Brain microvascular endothelial cell (primary cell): Measurements from ENCODE around the gene CD300A.
"Not testable (repeated sequence)": the region's sequence is repeated elsewhere in the genome, so short reads cannot be mapped to it uniquely, and the experiment has no call there.

Experiments
- DNase-seq: peaks from one replicate; pipeline ENCODE4 v3.0.0-alpha.2; 2020
- H3K27ac ChIP-seq: fragments of 250-450 bp; sonication (Bioruptor Pico); 2 replicates; pipeline ENCODE4 v1.5.1; 2020; ENCODE audit warnings: mild to moderate bottlenecking, moderate library complexity
- H3K27me3 ChIP-seq: fragments of 250-450 bp; sonication (Bioruptor Pico); replicated peaks from 2 replicates; pipeline ENCODE4 v1.5.1; 2020; ENCODE audit warnings: mild to moderate bottlenecking
- H3K36me3 ChIP-seq: fragments of 250-450 bp; sonication (Bioruptor Pico); replicated peaks from 2 replicates; pipeline ENCODE4 v1.5.1; 2020; ENCODE audit warnings: mild to moderate bottlenecking
- H3K4me3 ChIP-seq: 2 replicates; pipeline ENCODE4 v1.5.1; 2011; ENCODE audit warnings: low read depth, mild to moderate bottlenecking, control low read depth, low read length, moderate library complexity
- CTCF ChIP-seq: IDR thresholded peaks from 2 replicates; pipeline ENCODE4 v1.5.1; 2011; ENCODE audit warnings: low read depth, mild to moderate bottlenecking, moderate library complexity, low read length, control low read depth, inconsistent platforms; ENCODE audit errors: missing control alignments
- in situ Hi-C: cut with HindIII; loops from 2 replicates; pipeline ENCODE4 v1.10.0; 2017; ENCODE audit warnings: low sequenced_read_pairs, low pct_ligation_motif_present

Gene CD300A

GRCh38 chr17:74515941-74516340 is 49.5 kb downstream of the CD300A start:
- Histone ChIP-seq H3K27me3 (no peaks in the 10 kb centered on the region), H3K4me3 (no peak overlapping the region), H3K36me3 (no peaks in the 10 kb centered on the region), H3K27ac (no peak overlapping the region)
- in situ Hi-C loops: no loop called here
- no peak for TF ChIP-seq CTCF
- no peak for DNase-seq

DNA sequence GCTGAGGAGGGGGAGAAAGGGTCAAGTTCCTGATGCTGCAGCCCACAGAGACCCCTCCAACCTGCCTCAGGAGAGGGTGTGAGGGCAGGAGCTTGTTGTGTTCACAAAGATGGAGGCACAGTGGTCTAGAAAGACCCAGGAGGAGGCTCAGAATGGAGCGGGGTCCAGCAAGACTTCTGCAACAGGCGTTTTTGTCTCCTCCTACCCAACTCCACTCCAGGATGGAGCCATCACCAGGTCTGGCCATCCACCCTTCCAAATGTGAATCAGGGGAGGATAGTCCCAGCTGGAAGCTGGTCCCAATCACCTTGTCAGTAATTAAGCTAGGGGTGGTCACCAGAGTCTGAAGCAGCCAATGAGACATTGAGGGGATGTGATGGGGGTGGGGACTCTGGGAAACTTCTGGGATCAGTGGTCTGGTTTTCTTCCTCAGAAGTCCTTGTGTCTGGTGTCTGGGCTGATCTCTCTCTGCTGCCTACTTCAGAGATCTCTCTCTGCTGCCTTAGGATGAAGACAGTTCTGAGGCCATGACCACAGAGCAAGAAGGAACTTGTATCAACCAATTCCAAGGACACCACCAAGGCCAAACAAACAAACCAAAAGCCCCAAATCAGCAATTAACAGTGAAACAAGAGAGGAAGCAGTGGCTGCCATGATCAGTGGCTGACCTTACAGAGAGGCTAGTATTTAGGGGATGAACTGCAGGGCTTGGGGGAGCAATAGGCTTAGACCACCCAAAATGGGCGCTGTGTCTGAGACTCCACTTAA is 50.3 kb downstream of the CD300A start:
- Histone ChIP-seq H3K27ac (no peak overlapping the region), H3K4me3 (no peak overlapping the region), H3K36me3 (no peaks in the 10 kb centered on the region), H3K27me3 (no peaks in the 10 kb centered on the region)
- in situ Hi-C loops: no loop called here
- no peak for TF ChIP-seq CTCF
- DNase-seq: no peak

- DNase-seq, H3K36me3 ChIP-seq, H3K27ac ChIP-seq, H3K4me3 ChIP-seq, H3K27me3 ChIP-seq, in situ Hi-C loops: not testable (repeated sequence)
These were observed 52.1 kb downstream of the CD300A start for GRCh38 chr17:74518413-74518981.

- Histone ChIP-seq H3K36me3 (no peaks in the 10 kb centered on the region), H3K4me3 (no peak overlapping the region), H3K27ac (no peak overlapping the region), H3K27me3 (no peaks in the 10 kb centered on the region)
- in situ Hi-C loops: no loop called here
- TF ChIP-seq CTCF: no peak
- DNase-seq: no peak
These were observed 53.6 kb downstream of the CD300A start for GRCh38 chr17:74520016-74520434.

DNA sequence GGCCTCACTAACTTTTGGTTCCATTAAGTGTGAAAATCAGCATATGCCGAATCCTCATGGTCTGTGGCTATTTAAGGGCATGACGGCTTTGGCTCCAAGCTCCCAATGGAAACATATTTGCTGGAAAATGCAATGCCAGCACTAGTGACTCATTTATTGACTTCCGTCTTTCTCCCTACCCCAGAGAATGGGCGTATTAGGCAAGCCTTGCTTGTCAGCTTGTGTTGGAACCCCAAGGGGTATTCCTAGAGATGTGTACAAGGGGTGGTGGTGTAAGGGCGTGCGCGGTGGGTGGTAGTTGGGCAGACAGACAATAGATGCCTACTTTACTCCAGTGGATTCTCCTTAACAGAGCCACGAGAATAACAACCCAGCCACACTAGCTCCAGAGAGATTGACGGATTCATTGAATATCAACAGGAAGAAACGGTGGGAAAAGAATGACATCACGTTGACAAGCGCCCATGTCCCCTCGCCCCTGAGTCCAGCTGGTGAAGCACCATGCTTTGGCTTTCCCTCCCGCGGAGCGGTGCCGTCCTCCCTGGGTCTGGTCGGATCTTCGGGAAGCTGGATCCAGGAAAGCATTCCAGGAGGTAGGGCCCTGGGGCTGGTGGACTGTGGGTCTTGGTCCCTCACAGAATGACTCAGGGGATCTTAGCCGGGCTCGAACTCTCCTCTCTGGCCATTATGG is 54.5 kb downstream of the CD300A start:
- no peaks in the 10 kb centered on the region for H3K27me3 ChIP-seq
- TF ChIP-seq CTCF: no peak
- H3K36me3 ChIP-seq: no peaks in the 10 kb centered on the region
- in situ Hi-C loops: no loop called here
- no peak overlapping the region for H3K4me3 ChIP-seq
- DNase-seq: no peak
- H3K27ac ChIP-seq: no peak overlapping the region

DNA sequence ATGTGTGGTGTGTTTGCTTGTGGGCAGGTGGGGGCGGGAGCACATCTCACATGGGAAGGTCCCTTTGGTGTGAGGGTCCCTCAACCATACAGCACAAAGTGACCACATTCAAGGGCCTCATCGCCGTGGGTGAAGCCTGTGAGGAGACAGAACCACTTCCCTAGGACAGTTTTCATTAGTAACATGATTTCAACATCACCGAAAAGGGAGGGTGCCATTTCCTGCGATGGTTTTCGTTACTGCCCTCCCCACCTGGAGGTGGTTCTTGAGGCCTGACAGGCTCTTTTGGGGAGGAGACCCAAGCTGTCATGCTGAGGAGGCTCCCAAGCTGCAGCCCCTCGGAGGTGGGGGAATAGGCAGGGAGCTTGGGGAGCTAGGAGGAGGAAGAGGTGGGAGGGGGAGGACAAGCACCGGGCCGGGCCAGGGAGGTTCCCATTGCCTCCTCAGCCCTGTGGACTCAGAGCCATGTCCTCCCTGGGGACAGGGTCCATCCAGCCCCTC is 55.3 kb downstream of the CD300A start:
- no peak overlapping the region for H3K4me3 ChIP-seq
- H3K36me3 ChIP-seq: no peaks in the 10 kb centered on the region
- H3K27ac ChIP-seq: no peak overlapping the region
- TF ChIP-seq CTCF: no peak
- in situ Hi-C loops: no loop called here
- H3K27me3 ChIP-seq: no peaks in the 10 kb centered on the region
- DNase-seq: no peak
